Kidney (tissue), 14 donors: ENCODE data around the gene CNDP1. TPM values are rescaled to one million over a fixed set of nuclear protein-coding genes. Genes with fewer than 3 reads are reported as not detected.

ENCODE experiments used
- DNase-seq, 5 donors: peaks; one replicate each; pipeline ENCODE4 v3.0.0-alpha.2; 2013 to 2020
- FAIRE-seq: peaks from 2 replicates; lab custom pipeline; 2012; peaks lifted over from hg19 to GRCh38; lab: Jason Lieb, UNC
- H3K27ac ChIP-seq, 2 donors: one replicate each; pipeline ENCODE4 v1.7.0; 2013; ENCODE audit warnings: low read depth in 2 of 2, low read length in 2 of 2, inconsistent platforms in 1 of 2
- H3K27me3 ChIP-seq: one replicate; pipeline ENCODE4 v1.7.1; 2013; ENCODE audit warnings: low read length, inconsistent platforms; ENCODE audit not compliant: control insufficient read depth, insufficient read depth
- H3K36me3 ChIP-seq, 3 donors: one replicate each; pipeline versions ENCODE4 v1.7.0 to v1.7.1; 2013; ENCODE audit warnings: low read length in 3 of 3, control low read depth in 1 of 3, inconsistent platforms in 1 of 3; ENCODE audit not compliant: insufficient read depth in 3 of 3, control insufficient read depth in 2 of 3
- H3K4me1 ChIP-seq, 3 donors: one replicate each; pipeline versions ENCODE4 v1.7.0 to v1.7.1; 2013; ENCODE audit warnings: low read length in 3 of 3, inconsistent platforms in 1 of 3, low read depth in 1 of 3; ENCODE audit not compliant: control insufficient read depth in 2 of 3, insufficient read depth in 2 of 3
- H3K4me3 ChIP-seq, 3 donors: one replicate each; pipeline versions ENCODE4 v1.7.0 to v1.8.1; 2013; ENCODE audit warnings: low read length in 3 of 3, control low read depth in 1 of 3, inconsistent platforms in 1 of 3
- H3K9ac ChIP-seq, 3 donors: one replicate each; pipeline versions ENCODE4 v1.7.0 to v1.7.1; 2013; ENCODE audit warnings: low read length in 3 of 3, control low read depth in 1 of 3, inconsistent platforms in 1 of 3
- H3K9me3 ChIP-seq, 3 donors: one replicate each; pipeline versions ENCODE4 v1.7.0 to v1.7.1; 2013; ENCODE audit warnings: low read length in 3 of 3, control low read depth in 1 of 3, inconsistent platforms in 1 of 3; ENCODE audit not compliant: control insufficient read depth in 2 of 3, insufficient read depth in 1 of 3
- intact Hi-C: fragments of 100-400 bp; cut with DNase I; formaldehyde crosslinking; loops from one replicate; pipeline ENCODE4 v1.11.1; 2022
- polyA plus RNA-seq: library from polyadenylated mRNA; stranded (reverse); fragments of 350-450 nt; fragmentation: Illumina TruSeq; extraction: RNeasy Lipid Tissue Mini Kit (QIAGEN cat#74804); gene quantifications from one replicate; pipeline ENCODE4 v1.2.3, GENCODE V29; 2014; ENCODE audit warnings: low read depth, low replicate concordance; ENCODE audit not compliant: insufficient read depth
- total RNA-seq: library from RNA; stranded (reverse); fragmentation: NEBNext Ultra II Directional; extraction: Animal tissue kit (Norgen Biotek cat#: 25700); gene quantifications from one replicate; pipeline ENCODE4 v1.2.1, GENCODE V29; 2021
- TF ChIP-seq, protein P1 (sequence below): IDR thresholded peaks from 3 replicates; pipeline ENCODE4 v1.5.1; 2012; ENCODE audit warnings: mild to moderate bottlenecking, moderate library complexity, borderline replicate concordance; ENCODE audit not compliant: insufficient read depth; ENCODE audit errors: extremely low read depth
- donor health status: control.
- donor health status: control.
- donor health status: control.
- donor health status: control.
- donor health status: control.
- donor health status: DM: yes; HTN: yes; CAD: no.
- donor health status: Normal renal cell carcinoma (clear cell type).

Gene CNDP1
- total and polyA plus RNA-seq, 2 donors from 2014 or later = 1.4 to 2.9 TPM

DNA sequence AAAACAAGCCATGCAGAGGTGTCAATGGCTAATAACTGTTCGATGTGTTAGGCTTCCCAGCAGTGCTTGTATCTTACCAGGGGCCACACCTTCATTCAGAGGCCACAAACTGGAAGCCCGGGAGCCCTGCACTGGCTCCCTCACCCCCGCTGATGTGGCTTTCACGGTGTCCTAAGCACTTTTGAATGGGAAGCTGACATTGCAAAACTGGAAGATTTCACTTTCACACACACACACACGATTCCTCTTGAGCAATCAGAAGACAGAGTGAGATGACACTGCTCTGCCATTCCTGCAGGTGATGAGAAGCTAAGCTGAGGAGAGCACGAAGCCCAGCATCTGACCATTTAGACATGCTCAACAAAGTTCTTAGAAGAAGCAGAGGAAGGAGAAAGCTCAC is 54.7 kb downstream of the CNDP1 start:
- Histone ChIP-seq H3K4me3 (no peak overlapping the region), H3K9me3 (no peaks in the 10 kb centered on the region), H3K4me1 (no peaks in the 10 kb centered on the region), H3K9ac (no peak overlapping the region), H3K27me3 (no peaks in the 10 kb centered on the region), H3K27ac (no peak overlapping the region), H3K36me3 (no peaks in the 10 kb centered on the region)
- intact Hi-C loops = no loop called here
- FAIRE-seq (no peak), DNase-seq (no peak)
- TF ChIP-seq, protein P1, sequence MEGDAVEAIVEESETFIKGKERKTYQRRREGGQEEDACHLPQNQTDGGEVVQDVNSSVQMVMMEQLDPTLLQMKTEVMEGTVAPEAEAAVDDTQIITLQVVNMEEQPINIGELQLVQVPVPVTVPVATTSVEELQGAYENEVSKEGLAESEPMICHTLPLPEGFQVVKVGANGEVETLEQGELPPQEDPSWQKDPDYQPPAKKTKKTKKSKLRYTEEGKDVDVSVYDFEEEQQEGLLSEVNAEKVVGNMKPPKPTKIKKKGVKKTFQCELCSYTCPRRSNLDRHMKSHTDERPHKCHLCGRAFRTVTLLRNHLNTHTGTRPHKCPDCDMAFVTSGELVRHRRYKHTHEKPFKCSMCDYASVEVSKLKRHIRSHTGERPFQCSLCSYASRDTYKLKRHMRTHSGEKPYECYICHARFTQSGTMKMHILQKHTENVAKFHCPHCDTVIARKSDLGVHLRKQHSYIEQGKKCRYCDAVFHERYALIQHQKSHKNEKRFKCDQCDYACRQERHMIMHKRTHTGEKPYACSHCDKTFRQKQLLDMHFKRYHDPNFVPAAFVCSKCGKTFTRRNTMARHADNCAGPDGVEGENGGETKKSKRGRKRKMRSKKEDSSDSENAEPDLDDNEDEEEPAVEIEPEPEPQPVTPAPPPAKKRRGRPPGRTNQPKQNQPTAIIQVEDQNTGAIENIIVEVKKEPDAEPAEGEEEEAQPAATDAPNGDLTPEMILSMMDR = no peak

DNA sequence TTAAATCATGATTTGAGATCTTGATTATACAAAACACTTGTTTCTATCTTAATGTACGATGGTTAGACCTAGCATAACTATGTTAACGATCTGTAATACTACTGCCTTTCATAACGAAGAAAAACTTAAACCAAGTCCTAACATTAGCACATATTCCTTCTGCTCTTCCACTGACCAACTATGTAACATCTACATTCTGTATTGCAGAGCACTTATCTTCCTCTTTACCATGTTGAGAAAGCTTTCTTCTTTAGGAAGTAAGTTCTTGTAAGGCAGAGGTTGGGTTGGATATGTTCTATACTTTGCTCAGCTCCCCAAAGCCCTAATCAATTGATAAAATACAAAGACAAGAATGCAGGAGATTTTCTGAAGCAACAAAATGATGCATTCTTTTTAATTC is 55.5 kb downstream of the CNDP1 start:
- DNase-seq = no peak
- FAIRE-seq = no peak
- Histone ChIP-seq H3K27ac (no peak overlapping the region), H3K4me1 (no peaks in the 10 kb centered on the region), H3K9me3 (no peaks in the 10 kb centered on the region), H3K9ac (no peak overlapping the region), H3K27me3 (no peaks in the 10 kb centered on the region), H3K4me3 (no peak overlapping the region), H3K36me3 (no peaks in the 10 kb centered on the region)
- intact Hi-C loops = no loop called here
- TF ChIP-seq, protein P1 = no peak

DNA sequence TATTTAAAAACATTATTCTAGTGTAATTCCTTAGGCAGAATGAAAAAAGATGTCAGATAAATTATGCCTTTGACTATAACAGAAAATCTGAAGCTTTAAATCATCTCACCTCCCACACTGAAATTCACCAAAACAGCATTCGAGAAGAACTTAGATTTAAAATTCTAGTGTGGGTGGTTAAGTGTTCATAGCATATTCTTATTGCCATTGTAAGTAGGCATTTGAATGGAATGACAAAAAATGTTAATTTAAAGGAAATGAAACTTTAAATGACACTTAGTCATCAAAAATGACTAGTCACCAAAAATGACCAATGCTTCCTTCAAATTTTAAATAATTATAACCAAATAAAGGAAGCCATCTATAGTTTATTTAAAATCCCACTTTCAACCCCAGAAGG is 56.4 kb downstream of the CNDP1 start:
- intact Hi-C loops = no loop called here
- Histone ChIP-seq H3K27ac (no peak overlapping the region), H3K9me3 (no peaks in the 10 kb centered on the region), H3K4me3 (no peak overlapping the region), H3K4me1 (peaks cover 0 to 3% (median 2%) of the 10 kb centered on the region in 3 donors), H3K9ac (no peak overlapping the region), H3K36me3 (no peaks in the 10 kb centered on the region), H3K27me3 (no peaks in the 10 kb centered on the region)
- no peak for DNase-seq
- TF ChIP-seq, protein P1 = no peak
- no peak for FAIRE-seq

DNA sequence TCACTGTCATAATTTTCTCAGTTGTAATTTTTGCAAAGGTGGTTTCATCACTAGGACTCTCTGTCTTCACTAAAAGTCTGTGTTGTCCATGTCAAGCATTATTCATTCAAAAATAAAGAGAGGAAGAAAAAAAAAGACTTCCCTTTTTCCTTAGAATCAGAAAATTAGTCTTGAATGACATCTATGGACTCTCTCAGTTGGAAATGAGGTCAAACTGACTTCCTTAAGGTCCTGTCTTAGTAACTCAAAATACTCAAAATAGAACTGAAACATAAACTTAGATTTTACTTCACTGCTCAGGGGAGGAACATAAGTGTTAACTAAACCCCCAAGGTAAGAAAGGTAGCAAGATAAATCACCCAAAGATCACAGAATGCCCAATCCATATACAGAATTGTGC is 61.1 kb downstream of the CNDP1 start:
- Histone ChIP-seq H3K27me3 (no peaks in the 10 kb centered on the region), H3K27ac (no peak overlapping the region), H3K9me3 (no peaks in the 10 kb centered on the region), H3K4me3 (peak overlapping the region in 1 of 3 donors; percentile 83), H3K4me1 (peaks cover 3 to 9% (median 9%) of the 10 kb centered on the region in 3 donors), H3K36me3 (no peaks in the 10 kb centered on the region), H3K9ac (no peak overlapping the region)
- no peak for FAIRE-seq
- intact Hi-C loops = no loop called here
- TF ChIP-seq, protein P1 = no peak
- no peak for DNase-seq
